HL-60/S4 treated with retinoic acid at 250 ng/mL for 4 days and 3 days (cell line): ENCODE measurements around the gene ADSS1.

ENCODE experiments used
- in situ Hi-C: fragments of 300-500 bp; cut with MboI; formaldehyde crosslinking; loops from 2 replicates; pipeline ENCODE4 v1.7.0; 2022; ENCODE audit warnings: low sequenced_read_pairs

The ADSS1 gene

GRCh38 chr14:104723651-104724406 is at the start of gene ADSS1:
Gene ADSS1, plus strand, starts transcription at chr14:104724229. Its CDS starts 42 bp downstream, at chr14:104724271.
- in situ Hi-C loops = no loop called here

GRCh38 chr14:104675447-104675846 is 48.6 kb upstream of the ADSS1 start:
- in situ Hi-C loops = no loop called here

GRCh38 chr14:104676130-104676693 is 47.8 kb upstream of the ADSS1 start:
- in situ Hi-C loops = no loop called here

GRCh38 chr14:104676694-104677511 is 47.1 kb upstream of the ADSS1 start:
- in situ Hi-C loops = no loop called here

- in situ Hi-C loops = no loop called here
Measured at GRCh38 chr14:104677512-104678332, 46.3 kb upstream of the ADSS1 start.

GRCh38 chr14:104678346-104678745 is 45.7 kb upstream of the ADSS1 start:
- in situ Hi-C loops = no loop called here

GRCh38 chr14:104678901-104679705 is 44.9 kb upstream of the ADSS1 start:
- in situ Hi-C loops = no loop called here

- in situ Hi-C loops = no loop called here
Measured at GRCh38 chr14:104680056-104680805, 43.8 kb upstream of the ADSS1 start.

GRCh38 chr14:104680806-104681688 is 43.0 kb upstream of the ADSS1 start:
- in situ Hi-C loops = no loop called here

- in situ Hi-C loops = no loop called here
Measured at GRCh38 chr14:104681689-104682074, 42.3 kb upstream of the ADSS1 start.

- in situ Hi-C loops = no loop called here
Measured at GRCh38 chr14:104682107-104682593, 41.9 kb upstream of the ADSS1 start.

GRCh38 chr14:104683653-104684448 is 40.2 kb upstream of the ADSS1 start:
- in situ Hi-C loops = no loop called here

- in situ Hi-C loops = no loop called here
Measured at GRCh38 chr14:104684449-104684821, 39.6 kb upstream of the ADSS1 start.

GRCh38 chr14:104685216-104685997 is 38.6 kb upstream of the ADSS1 start:
- in situ Hi-C loops = no loop called here

GRCh38 chr14:104685998-104686610 is 37.9 kb upstream of the ADSS1 start:
- in situ Hi-C loops = no loop called here
